Esophagus squamous epithelium (tissue), 5 donors: ENCODE measurements around the gene TMEM223. TPM values are rescaled to one million over a fixed set of nuclear protein-coding genes. Genes with fewer than 3 reads are reported as not detected.
"Not testable (repeated sequence)": the region's sequence is repeated elsewhere in the genome, so short reads cannot be mapped to it uniquely, and the experiment has no call there.

ENCODE experiments used
- DNase-seq: peaks from one replicate; lab custom pipeline; 2025; lab: John Stamatoyannopoulos, UW
- H3K27ac ChIP-seq, 4 donors: fragments of 200-600 bp; sonication (generic); one replicate each; pipeline ENCODE4 v1.5.1; 2016 to 2019; ENCODE audit warnings: mild to moderate bottlenecking in 1 of 4
- H3K27me3 ChIP-seq, 4 donors: fragments of 200-600 bp; sonication (generic); 1 replicate in 3 of 4; 2 replicates in 1 of 4; pipeline versions ENCODE4 v1.5.1 to v1.6.0; 2017 to 2021; ENCODE audit warnings: antibody characterized with exemption in 1 of 4
- H3K36me3 ChIP-seq, 3 donors: fragments of 200-600 bp; sonication (generic); one replicate each; pipeline ENCODE4 v1.5.1; 2016 to 2019
- H3K4me1 ChIP-seq, 3 donors: fragments of 200-600 bp; sonication (generic); one replicate each; pipeline ENCODE4 v1.5.1; 2017 to 2019
- H3K4me3 ChIP-seq, 4 donors: fragments of 200-600 bp; sonication (generic); 1 replicate in 3 of 4; 2 replicates in 1 of 4; pipeline ENCODE4 v1.5.1; 2016 to 2019; ENCODE audit warnings: mild to moderate bottlenecking in 2 of 4, moderate library complexity in 1 of 4
- H3K9me3 ChIP-seq, 3 donors: fragments of 200-600 bp; sonication (generic); one replicate each; pipeline ENCODE4 v1.5.1; 2016 to 2019
- POLR2A ChIP-seq, 4 donors: fragments of 450-650 bp; IDR thresholded peaks; one replicate each; pipeline ENCODE4 v1.6.1; 2017; ENCODE audit warnings: antibody characterized with exemption in 4 of 4, mild to moderate bottlenecking in 4 of 4, moderate library complexity in 3 of 4
- WGBS, 2 donors: methylation state at CpG; one replicate each; pipeline ENCODE4 v1.1.5; 2018; 5-methylcytosine and 5-hydroxymethylcytosine counted together
- intact Hi-C: fragments of 100-400 bp; cut with DNase I; formaldehyde crosslinking; loops from one replicate; pipeline ENCODE4 v1.15.0; 2022
- total RNA-seq, 4 donors: library from RNA; depleted of rRNA; stranded (reverse); fragments of >200 nt; gene quantifications; one replicate each; pipeline ENCODE4 v1.1.0, GENCODE V29; 2016
- TF ChIP-seq, protein P1 (sequence below), 6 experiments: fragments of 450-650 bp in 4 of 6; fragments of 200-600 bp in 2 of 6; sonication (generic) in 2 of 6; IDR thresholded peaks; one replicate each; pipeline ENCODE4 v1.5.1; 2016 to 2019; ENCODE audit warnings: antibody characterized with exemption in 6 of 6, mild to moderate bottlenecking in 4 of 6, moderate library complexity in 4 of 6
- donor health status: DM: yes; HTN: yes; CAD: no.

Gene TMEM223
- total RNA-seq, 4 donors from 2014 or later: 13.2 to 28.4 (median 22.0) TPM

DNA sequence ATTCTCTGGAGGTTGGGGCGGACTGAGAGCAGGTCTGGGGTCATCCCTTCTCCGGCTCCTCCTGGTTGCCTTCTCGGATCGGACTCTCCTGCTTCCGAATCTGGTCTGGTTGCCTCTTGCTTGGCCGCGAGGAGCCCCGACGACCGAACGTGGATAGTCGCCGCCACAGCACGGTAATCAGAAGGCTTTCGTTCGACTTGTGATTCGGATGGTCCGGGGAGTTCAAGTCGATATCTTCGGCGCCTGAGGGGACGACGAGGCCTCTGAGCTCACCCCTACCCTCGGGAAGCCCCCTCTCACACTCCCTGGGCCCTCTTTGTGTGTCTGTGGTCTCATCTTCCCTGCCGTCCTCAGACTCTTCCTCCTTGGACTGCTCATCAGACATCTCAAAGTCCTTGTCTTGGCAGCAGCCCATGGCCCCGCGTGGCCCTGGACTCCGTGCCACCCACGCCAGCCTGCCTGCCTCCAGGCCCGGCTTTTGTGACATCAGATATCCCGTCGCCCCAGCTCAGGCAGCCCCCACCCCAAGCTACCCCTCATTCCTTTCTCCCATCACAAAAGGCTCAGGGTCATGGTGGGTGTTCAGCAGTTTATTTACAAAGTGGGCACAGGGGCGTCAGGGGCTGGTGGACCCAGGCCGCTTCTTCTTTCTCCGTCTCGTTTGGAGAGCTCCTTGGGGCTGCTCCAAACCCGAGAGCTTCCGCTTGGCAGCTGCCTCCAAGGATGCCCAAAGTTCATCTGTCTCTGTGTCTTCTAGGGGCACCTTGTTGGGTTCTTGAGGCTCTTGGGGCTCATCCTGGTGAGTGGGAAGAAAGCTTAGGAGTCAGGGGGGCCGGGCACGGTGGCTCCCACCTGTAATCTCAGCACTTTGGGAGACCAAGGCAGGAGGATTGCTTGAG lies 40.8 kb upstream of the TMEM223 start, which contains the start of gene TEX54:
Gene TEX54 (minus strand): TSS at position 506 of the 899 bp plus-strand sequence.
- Histone ChIP-seq H3K27ac (peak within 1 kb of the TSS; percentile 93 to 100 (median 98)), H3K36me3 (peaks cover 0 to 56% (median 22%) of the 10 kb centered on the region in 3 donors), H3K4me3 (peak within 1 kb of the TSS; percentile 65 to 90 (median 81)), H3K4me1 (peaks cover 17 to 63% (median 39%) of the 10 kb centered on the region in 3 donors), H3K27me3 (no peaks in the 10 kb centered on the region), H3K9me3 (no peaks in the 10 kb centered on the region)
- DNase-seq: no peak
- TF ChIP-seq, protein P1, sequence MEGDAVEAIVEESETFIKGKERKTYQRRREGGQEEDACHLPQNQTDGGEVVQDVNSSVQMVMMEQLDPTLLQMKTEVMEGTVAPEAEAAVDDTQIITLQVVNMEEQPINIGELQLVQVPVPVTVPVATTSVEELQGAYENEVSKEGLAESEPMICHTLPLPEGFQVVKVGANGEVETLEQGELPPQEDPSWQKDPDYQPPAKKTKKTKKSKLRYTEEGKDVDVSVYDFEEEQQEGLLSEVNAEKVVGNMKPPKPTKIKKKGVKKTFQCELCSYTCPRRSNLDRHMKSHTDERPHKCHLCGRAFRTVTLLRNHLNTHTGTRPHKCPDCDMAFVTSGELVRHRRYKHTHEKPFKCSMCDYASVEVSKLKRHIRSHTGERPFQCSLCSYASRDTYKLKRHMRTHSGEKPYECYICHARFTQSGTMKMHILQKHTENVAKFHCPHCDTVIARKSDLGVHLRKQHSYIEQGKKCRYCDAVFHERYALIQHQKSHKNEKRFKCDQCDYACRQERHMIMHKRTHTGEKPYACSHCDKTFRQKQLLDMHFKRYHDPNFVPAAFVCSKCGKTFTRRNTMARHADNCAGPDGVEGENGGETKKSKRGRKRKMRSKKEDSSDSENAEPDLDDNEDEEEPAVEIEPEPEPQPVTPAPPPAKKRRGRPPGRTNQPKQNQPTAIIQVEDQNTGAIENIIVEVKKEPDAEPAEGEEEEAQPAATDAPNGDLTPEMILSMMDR (IDR thresholded peaks at IDR 0.05): no peak
- no peak for TF ChIP-seq POLR2A (IDR thresholded peaks at IDR 0.05)
- intact Hi-C loops: no loop called here
- WGBS, 2 donors: 15 to 22% methylated on average over 12 to 15 of the region's 40 CpGs

DNA sequence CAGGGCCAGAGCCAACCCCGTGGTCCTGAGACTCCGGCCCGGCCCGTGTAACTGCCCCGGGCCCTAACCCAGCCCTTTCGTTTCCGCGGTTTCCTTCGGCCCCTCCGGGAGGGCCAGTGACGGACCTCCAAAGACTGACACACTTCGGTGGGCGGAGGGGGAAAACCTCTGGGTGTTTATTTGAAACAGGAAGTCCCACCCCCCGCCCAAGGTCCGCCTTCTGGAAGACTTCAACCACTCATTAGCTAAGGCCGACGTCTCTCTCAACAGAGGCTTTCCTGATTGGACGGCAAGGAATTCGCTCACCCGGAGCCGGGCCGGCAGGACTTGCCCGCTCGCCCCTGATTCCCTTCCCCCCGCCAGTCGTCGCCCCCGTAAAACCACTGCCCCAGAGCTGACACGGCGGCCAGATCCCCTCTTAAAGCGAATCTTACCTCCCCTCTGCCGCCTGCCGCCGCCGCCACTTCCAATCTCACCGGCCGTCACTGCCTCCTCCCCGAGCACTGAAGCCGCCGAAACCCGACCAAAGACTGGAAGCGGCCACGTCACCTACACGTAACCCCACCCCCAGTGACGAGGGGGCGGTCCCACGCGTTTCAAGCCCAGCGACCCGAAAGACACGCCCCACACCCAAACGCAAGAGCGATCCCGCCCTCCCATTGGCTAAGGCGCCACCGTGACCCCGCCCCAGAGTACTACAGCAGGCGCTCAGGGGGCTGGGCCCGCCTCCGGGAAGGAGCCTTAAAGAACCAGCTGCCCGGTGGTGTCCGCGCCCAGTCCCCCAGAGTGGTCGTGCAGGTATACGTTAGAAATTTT lies 39.9 kb upstream of the TMEM223 start, which contains the start of gene STX5:
Gene STX5 (minus strand): TSS at position 532 of the 816 bp plus-strand sequence. CDS start 808 bp downstream, outside the sequence.
- DNase-seq: peak; percentile 96
- TF ChIP-seq, protein P1 (IDR thresholded peaks at IDR 0.05): peak in 1 of 6 experiments; percentile 2
- TF ChIP-seq POLR2A (IDR thresholded peaks at IDR 0.05): peak in 3 of 4 donors; percentile 59 to 92 (median 87)
- Histone ChIP-seq H3K27me3 (no peaks in the 10 kb centered on the region), H3K27ac (peak within 1 kb of the TSS; percentile 93 to 100 (median 98)), H3K4me3 (peak within 1 kb of the TSS; percentile 65 to 90 (median 81)), H3K4me1 (peaks cover 17 to 58% (median 37%) of the 10 kb centered on the region in 3 donors), H3K9me3 (no peaks in the 10 kb centered on the region), H3K36me3 (peaks cover 7 to 65% (median 30%) of the 10 kb centered on the region in 3 donors)
- 0% methylated on average over 7 to 11 of the region's 65 CpGs for WGBS, 2 donors
- intact Hi-C loops: no loop called here

DNA sequence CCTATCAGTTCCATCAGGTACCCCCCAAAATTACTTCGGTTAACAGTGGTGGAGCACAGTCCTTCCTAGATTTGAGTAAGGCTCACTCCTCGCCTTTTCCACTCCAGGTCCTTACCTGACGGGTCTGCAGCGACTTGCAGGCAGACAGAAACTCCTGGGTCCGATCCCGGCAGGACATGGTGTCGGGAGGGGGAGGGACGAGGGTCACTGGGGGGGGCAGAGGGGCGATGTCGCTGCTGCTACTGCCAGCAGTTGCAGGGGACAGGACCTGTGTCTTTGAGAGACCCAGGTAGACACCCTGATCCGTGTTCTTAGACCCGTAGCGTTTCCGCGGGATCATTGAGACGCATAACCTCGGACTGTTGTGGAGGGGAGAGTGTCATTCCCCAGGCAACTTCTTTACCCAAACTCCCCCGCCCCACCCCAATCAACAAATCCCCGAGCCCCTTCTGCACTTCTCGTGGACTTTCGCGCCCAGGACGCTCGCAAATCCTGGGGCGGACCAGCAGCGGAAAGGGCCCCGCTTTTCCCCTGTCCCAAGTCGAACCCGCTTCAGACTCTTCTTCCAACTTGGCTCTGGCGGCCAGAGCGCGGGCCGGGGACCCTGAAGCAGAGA lies 39.2 kb upstream of the TMEM223 start:
- DNase-seq: no peak
- no peaks in the 10 kb centered on the region for H3K27me3 ChIP-seq
- H3K4me3 ChIP-seq: peak overlapping the region; percentile 65 to 90 (median 81)
- TF ChIP-seq, protein P1 (IDR thresholded peaks at IDR 0.05): no peak
- TF ChIP-seq POLR2A (IDR thresholded peaks at IDR 0.05): no peak
- H3K9me3 ChIP-seq: no peaks in the 10 kb centered on the region
- intact Hi-C loops: no loop called here
- H3K4me1 ChIP-seq: peaks cover 17 to 56% (median 37%) of the 10 kb centered on the region in 3 donors
- H3K27ac ChIP-seq: peak overlapping the region; percentile 93 to 100 (median 98)
- WGBS, 2 donors: 0 to 1% methylated on average over 9 to 12 of the region's 33 CpGs
- H3K36me3 ChIP-seq: peaks cover 7 to 65% (median 32%) of the 10 kb centered on the region in 3 donors

DNA sequence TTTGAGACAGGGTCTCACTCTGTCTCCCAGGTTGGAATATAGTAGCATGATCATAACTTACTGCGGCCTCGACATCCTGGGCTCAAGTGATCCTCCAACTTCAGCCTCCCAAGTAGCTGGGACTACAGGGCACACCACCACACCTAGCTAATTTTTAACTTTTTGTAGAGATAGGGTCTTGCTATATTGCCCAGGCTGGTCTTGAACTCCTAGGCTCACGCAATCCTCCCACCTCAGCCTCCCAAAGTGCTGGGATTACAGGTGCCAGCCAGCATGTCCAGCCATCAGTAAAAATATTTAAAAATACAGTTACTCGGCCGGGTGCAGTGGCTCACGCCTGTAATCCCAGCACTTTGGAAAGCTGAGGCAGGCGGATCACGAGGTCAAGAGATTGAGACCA lies 36.3 kb upstream of the TMEM223 start:
- H3K4me3 ChIP-seq, H3K27me3 ChIP-seq, intact Hi-C loops, DNase-seq, H3K27ac ChIP-seq, H3K9me3 ChIP-seq: not testable (repeated sequence)
- 88 to 98% methylated on average over 5 to 7 of the region's 8 CpGs for WGBS, 2 donors
- peaks cover 20 to 67% (median 45%) of the 10 kb centered on the region in 3 donors for H3K36me3 ChIP-seq
- H3K4me1 ChIP-seq: peaks cover 10 to 38% (median 29%) of the 10 kb centered on the region in 3 donors

DNA sequence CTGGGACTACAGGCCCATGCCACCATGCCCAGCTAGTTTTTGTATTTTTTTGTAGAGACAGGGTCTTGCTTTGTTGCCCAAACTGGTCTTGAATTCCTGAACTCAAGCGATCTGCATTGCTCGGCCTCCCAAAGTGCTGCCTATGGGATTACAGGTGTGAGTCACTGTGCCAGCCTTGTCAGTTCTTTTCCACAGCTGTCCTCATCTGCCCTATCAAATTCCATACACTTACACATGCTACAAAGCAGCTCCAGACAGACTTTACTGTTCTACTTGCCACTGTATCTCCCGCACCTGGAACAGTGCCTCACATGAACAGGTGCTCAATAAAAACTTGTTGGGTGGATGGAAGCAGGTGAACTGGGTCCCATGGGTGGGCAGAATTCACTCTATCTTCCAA lies 31.9 kb upstream of the TMEM223 start:
- no peak for DNase-seq
- H3K4me3 ChIP-seq: no peak overlapping the region
- intact Hi-C loops: no loop called here
- H3K36me3 ChIP-seq: peaks cover 29 to 97% (median 82%) of the 10 kb centered on the region in 3 donors
- H3K27ac ChIP-seq: no peak overlapping the region
- 75 to 90% methylated on average over 3 of the region's 3 CpGs for WGBS, 2 donors
- H3K4me1 ChIP-seq: peaks cover 0 to 6% (median 5%) of the 10 kb centered on the region in 3 donors
- H3K27me3 ChIP-seq: no peaks in the 10 kb centered on the region
- H3K9me3 ChIP-seq: no peaks in the 10 kb centered on the region
- TF ChIP-seq, protein P1 (IDR thresholded peaks at IDR 0.05): no peak
- no peak for TF ChIP-seq POLR2A (IDR thresholded peaks at IDR 0.05)
